H7 (cell line): ENCODE data around the gene MAST2. TPM values are rescaled to one million over a fixed set of nuclear protein-coding genes. Genes with fewer than 3 reads are reported as not detected.
"Not testable (repeated sequence)": the region's sequence is repeated elsewhere in the genome, so short reads cannot be mapped to it uniquely, and the experiment has no call there.

Experiments
- DNase-seq: peaks from one replicate; pipeline ENCODE4 v3.0.0; 2012
- H3K27me3 ChIP-seq: 2 replicates; pipeline ENCODE4 v1.6.0; 2011; ENCODE audit warnings: mild to moderate bottlenecking, low read length; ENCODE audit not compliant: control insufficient read depth, insufficient read depth
- H3K36me3 ChIP-seq: replicated peaks from 2 replicates; pipeline ENCODE4 v1.5.1; 2011; ENCODE audit warnings: low read length; ENCODE audit not compliant: control insufficient read depth, insufficient read depth
- H3K4me3 ChIP-seq: 2 replicates; pipeline ENCODE4 v1.5.1; 2011; ENCODE audit warnings: low read depth, mild to moderate bottlenecking, control low read depth, low read length, moderate library complexity; ENCODE audit not compliant: insufficient read depth
- total RNA-seq: library from RNA; depleted of rRNA; stranded (reverse); fragments of >200 nt; shearing (Covaris generic); gene quantifications from 2 replicates; pipeline ENCODE4 v1.2.3, GENCODE V29; 2014

The MAST2 gene
- total RNA-seq, 1 experiment from 2014 or later, result 31.8 TPM

DNA sequence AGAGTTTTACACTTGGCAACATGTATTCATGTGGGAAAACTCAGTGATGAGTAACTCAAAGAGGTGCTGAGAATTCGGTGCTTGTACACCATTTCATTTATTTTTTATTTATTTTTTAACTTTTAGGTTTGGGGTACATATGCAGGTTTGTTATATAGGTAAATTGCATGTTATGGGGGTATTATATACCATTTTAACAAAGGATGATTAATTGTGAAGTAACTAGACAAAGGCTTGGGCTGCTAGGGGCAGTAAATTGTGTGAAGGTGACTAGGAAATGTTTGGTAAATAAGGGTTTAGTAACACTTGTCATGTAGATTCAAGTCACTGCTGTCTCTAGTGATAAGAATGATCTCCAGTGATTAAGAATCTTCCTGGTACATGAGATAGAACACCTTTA is 139.0 kb downstream of the MAST2 start:
- no peak overlapping the region for H3K4me3 ChIP-seq
- no peaks in the 10 kb centered on the region for H3K27me3 ChIP-seq
- H3K36me3 ChIP-seq, result no peaks in the 10 kb centered on the region
- no peak for DNase-seq

DNA sequence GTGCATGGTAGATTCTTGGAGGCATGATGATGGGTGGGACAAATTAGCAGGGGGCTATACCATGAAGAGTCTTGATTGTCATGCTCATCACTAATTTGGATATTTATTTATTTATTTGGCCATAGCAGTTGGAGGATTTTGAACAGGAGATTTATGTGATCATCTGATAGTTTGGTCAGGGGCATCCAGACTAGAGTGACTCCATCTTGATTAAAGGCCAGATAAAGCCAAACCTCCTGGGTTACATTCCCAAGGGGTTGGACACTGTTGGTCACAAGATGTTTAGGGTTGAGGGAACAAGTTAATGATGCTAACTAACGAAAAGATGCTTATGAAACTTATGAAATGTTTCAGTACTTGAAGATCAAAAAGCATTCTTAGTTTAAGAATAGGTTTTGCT is 139.8 kb downstream of the MAST2 start:
- H3K4me3 ChIP-seq, result no peak overlapping the region
- H3K27me3 ChIP-seq, result no peaks in the 10 kb centered on the region
- DNase-seq, result no peak
- no peaks in the 10 kb centered on the region for H3K36me3 ChIP-seq

DNA sequence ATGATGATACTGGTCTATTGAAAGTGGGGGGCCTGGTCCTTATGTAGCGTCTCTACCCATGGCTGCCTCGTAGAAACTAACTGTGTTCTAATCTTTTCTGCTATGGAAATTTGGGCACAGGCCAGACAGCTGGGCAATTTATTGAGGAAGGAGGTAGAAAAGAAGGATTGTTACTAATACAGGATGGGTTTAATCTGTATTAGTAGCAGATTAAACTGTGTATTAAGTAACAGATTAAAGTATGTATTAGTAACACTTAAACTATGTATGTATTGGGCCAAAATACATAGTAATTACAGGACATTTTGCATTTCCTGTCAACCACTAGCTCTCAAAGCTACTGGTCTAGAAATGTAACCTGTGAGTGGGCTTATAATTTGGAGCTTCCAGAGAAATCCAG is 142.0 kb downstream of the MAST2 start:
- Histone ChIP-seq H3K27me3 (no peaks in the 10 kb centered on the region), H3K4me3 (no peak overlapping the region), H3K36me3 (no peaks in the 10 kb centered on the region)
- no peak for DNase-seq

DNA sequence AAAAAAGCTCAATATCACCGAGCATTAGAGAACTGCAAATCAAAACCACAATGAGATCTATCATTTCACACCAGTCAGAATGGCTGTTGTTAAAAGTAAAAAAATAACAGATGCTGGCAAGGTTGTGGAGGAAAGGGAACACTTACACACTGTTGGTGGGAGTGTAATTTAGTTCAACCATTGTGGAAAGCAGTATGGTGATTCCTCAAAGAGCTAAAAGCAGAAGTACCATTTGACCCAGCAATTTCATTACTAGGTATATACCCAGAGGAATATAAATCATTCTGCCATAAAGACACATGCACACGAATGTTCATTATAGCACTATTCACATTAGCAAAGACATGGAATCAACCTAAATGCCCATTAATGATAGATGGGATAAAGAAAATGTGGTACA is 146.1 kb downstream of the MAST2 start:
- H3K36me3 ChIP-seq, DNase-seq, H3K27me3 ChIP-seq, H3K4me3 ChIP-seq: not testable (repeated sequence)

DNA sequence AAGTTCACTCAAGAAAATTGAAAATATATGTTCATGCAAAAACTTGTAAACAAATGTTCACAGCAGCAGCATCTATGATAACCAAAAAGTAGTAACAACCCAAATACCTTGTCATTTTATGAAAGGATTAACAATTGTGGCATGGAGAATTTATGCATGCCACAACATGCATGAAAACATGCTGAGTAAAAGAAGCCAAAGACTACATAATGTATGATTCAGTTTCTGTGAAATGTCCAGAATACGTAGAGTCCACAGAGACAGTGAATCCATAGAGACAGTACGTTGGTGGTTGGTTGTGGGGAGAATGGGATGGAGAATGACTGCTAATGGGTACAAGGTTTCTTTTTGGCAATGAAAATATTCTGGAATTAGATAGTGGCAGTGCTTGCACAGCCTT is 148.7 kb downstream of the MAST2 start:
- H3K36me3 ChIP-seq, result no peaks in the 10 kb centered on the region
- H3K27me3 ChIP-seq, result no peaks in the 10 kb centered on the region
- no peak for DNase-seq
- no peak overlapping the region for H3K4me3 ChIP-seq

DNA sequence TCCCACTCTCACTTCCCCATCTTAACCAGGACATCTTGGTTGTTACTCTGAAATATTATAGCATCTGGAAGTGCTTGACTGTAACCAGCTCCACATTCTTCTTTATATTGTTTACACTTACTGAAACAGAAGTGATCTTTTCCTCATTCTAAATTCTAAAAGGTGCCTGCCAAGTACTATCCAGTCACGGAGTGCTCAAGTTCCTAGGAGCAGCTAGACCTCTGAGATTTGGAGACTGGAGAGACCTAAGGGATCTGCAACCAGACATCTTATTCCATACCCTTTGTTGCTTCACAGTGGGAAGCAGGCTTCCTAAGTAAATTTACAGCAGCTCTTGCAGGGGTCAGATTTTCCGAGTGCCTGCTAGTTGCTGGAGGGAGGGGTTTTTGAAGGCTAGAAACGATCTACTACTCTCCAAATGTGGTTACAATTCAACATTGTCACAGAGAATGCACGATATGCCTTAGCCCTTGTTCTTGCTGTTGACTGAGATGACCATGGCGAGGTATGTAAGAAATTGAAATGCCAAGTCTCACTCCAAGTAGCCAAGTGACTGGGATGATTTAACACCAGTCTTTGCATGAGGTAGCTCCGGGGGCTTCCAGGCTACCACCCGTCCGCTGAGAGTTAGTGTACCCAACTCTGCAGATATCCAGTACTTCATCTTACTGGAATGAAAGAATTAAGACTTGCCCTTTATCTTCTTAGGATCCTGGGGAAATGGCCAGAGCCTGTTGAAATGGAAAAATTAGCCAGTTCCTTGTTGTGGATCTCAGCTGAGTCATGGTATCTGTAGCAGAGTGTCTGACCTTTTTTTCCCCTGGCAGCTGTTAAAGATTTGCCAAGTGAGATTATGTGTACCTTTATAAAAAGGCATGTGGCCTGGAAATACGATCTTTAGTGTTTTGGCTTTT is 150.8 kb downstream of the MAST2 start:
- H3K27me3 ChIP-seq, result no peaks in the 10 kb centered on the region
- H3K36me3 ChIP-seq, result no peaks in the 10 kb centered on the region
- peak; percentile 35 for DNase-seq
- no peak overlapping the region for H3K4me3 ChIP-seq

DNA sequence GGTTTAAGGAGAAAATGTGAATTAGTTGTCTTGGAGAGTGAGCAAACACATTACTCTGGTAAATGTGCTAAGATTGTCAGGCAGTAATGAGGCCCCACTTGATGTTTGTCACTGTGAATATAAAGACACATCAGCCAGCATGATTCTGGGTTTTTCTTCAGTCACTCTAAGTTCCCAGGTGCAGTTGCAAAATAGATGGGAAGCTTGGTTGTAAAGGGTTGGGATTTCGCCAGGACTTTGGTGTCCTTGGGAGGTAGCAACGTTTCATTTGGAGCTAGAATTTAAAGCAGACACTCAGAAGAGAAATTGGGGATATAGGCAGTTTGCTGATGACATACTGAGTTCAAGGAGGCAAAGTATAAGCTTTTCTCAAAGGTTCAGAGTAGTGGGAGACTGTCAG is 154.3 kb downstream of the MAST2 start:
- H3K36me3 ChIP-seq, result no peaks in the 10 kb centered on the region
- H3K27me3 ChIP-seq, result no peaks in the 10 kb centered on the region
- H3K4me3 ChIP-seq, result no peak overlapping the region
- no peak for DNase-seq

DNA sequence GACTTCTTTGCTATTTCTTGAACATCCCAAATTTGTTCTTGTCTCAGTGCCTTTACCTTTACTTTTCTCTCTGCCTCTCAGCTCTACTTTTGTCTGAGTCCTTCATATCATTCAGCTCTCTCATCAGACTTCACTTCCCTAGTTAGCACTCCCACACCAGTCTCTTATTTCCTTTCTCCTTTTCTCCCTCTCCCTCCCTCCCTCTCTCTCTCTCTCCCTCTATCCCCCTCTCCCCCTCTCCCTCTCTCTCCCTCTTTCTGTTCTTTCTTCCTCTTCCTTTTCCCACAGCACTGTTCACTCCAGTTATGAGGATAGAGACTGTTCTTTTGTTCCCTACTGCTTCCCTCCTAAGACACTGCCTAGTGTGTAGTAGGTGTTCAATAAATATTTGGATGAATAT is 154.9 kb downstream of the MAST2 start:
- DNase-seq, result no peak
- no peak overlapping the region for H3K4me3 ChIP-seq
- H3K27me3 ChIP-seq, result no peaks in the 10 kb centered on the region
- no peaks in the 10 kb centered on the region for H3K36me3 ChIP-seq

DNA sequence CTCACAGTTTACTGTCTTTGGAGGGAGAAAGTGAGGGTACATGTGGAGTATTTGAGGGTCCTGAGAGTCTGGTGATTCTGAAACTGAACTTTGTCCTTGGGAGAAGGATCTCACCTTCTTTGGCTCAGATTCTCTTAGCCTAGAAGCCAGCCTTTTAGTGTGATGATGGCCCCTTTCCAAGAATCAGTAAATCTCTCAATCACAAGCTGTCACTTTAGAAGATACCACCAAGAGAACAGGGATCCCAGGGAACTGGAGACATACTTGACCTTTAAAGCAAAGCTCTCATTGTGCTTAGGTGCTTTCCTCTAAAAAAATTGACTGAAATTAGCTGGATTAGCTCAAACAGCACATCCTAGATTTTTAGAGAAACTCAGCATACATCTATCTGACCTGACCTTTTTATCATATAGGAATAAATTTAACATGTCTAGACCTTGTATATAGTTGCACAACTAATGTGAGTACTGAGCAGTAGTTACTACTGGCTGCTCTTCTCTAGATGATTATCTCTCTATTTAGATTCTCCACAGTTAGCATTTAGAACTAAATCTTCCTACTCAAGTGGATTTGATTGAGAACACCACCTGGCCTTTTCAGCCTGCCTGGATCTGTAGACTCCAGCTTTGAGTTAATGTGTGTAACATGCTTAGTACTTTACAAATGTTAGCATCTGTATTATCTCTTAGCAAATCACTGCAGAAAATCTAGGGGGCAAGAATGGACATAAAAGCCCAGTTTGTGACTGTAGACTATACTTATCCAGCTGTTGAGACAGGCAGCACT is 157.7 kb downstream of the MAST2 start:
- DNase-seq, result no peak
- no peaks in the 10 kb centered on the region for H3K36me3 ChIP-seq
- no peaks in the 10 kb centered on the region for H3K27me3 ChIP-seq
- H3K4me3 ChIP-seq, result no peak overlapping the region

DNA sequence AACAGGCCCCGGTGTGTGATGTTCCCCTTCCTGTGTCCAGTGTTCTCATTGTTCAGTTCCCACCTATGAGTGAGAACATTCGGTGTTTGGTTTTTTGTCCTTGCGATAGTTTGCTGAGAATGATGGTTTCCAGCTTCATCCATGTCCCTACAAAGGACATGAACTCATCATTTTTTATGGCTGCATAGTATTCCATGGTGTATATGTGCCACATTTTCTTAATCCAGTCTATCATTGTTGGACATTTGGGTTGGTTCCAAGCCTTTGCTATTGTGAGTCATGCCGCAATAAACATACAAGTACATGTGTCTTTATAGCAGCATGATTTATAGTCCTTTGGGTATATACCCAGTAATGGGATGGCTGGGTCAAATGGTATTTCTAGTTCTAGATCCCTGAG is 158.5 kb downstream of the MAST2 start:
- not testable (repeated sequence) for H3K36me3 ChIP-seq, H3K4me3 ChIP-seq, DNase-seq, H3K27me3 ChIP-seq

DNA sequence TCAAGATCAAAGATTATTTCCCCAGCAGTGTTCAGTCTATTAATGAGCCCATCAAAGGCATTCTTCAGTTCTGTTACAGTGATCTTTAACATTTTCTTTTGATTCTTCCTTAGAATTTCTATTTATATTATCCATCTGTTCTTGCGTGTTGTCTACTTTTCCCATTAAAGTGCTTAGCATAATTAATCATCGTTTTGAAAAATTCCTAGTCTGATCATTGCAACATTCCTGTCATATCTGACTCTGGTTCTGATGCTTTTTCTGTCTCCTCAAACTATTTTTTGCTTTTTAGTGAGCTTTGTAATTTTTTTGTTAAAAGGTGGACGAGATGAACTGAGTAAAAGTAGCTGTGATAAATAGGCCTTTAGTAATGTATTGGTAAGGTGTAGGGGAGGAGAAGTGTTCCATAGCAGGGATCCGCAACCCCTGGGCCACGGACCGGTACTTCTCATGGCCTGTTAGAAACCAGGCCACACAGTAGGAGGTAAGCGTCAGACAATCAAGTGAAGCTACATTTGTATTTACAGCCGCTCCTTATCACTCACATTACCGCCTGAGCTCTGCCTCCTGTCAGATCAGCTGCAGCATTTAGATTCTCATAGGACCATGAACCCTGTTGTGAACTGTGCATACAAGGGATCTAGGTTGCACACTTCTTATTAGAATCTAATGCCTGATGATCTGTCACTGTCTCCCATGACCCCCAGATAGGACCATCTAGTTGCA is 165.7 kb downstream of the MAST2 start:
- no peak overlapping the region for H3K4me3 ChIP-seq
- no peaks in the 10 kb centered on the region; the same call in 1 of the 2 replicates for H3K36me3 ChIP-seq
- DNase-seq, result no peak
- no peaks in the 10 kb centered on the region for H3K27me3 ChIP-seq

DNA sequence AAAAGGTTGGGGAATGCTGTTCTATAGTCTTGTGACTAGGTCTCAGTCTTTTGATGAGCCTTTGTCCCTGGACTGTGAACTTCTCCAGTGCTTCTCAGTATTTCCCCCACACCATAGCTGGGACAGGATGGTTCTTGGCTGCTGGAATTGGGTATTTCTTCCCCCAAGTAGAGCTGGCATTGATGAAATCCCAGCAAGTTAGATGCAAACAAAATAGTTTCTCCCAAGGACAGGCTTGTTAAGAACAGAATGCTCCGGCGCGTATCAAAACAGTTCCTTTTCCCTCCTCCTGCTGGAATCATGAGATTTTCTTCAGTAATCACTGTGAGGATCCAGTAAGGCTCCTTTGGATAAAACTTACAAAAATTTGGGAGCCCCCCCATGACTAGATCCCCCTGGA is 166.5 kb downstream of the MAST2 start:
- H3K27me3 ChIP-seq, result no peaks in the 10 kb centered on the region
- no peak overlapping the region for H3K4me3 ChIP-seq
- DNase-seq, result no peak
- H3K36me3 ChIP-seq, result no peaks in the 10 kb centered on the region; the same call in 1 of the 2 replicates

DNA sequence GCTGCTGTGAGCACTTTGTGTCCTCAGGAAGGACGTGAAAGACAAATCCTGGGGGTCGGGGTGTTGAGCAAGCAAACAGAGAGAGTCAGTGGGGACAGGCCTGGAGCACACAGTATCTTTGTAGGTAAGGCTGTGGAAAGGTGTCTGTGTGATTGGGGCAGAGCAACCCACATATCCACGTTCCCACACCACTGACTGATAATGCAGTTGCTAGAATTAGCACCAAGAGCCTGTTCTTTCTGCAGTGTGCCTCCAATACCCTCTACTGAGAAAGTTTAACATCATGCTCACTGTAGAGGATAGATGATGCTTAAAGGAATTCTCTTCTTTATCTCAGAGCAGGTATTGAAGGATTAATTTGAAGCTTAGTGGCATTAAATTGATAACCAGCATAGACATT is 167.9 kb downstream of the MAST2 start:
- H3K36me3 ChIP-seq, result no peaks in the 10 kb centered on the region; the same call in 1 of the 2 replicates
- no peak for DNase-seq
- no peak overlapping the region for H3K4me3 ChIP-seq
- H3K27me3 ChIP-seq, result no peaks in the 10 kb centered on the region

DNA sequence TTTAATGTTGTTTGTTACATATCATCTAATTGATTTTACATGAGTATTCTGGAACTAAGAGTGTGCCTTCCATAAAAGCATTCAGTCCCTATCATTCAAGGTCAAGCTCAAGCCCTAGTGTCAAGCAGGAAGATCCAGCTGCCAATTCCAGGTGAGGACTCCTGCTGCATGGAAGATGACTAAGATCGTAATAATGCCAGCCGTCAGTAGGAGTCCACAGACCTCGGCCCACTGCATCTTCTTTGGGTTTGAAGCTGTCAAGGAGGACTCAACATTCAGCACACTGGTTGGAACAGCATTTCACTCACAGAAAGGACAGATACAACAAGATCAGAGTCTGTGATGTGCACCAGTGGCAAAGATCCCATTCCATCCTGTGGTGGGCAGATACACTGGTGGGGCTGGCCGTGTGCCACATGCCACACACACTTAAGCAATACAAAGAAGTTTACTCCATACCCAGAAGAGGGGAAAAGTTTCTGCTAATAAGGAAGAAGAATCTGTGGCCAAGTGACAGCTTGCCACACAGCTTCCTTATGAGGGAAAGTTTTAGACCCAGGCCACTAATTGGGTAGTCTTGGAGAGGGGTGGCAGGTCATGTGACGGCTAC is 168.6 kb downstream of the MAST2 start:
- Histone ChIP-seq H3K4me3 (no peak overlapping the region), H3K27me3 (no peaks in the 10 kb centered on the region), H3K36me3 (no peaks in the 10 kb centered on the region; the same call in 1 of the 2 replicates)
- DNase-seq, result no peak
